H9 (cell line): Measurements from ENCODE around the gene RNF213. TPM values are rescaled to one million over a fixed set of nuclear protein-coding genes. Genes with fewer than 3 reads are reported as not detected.

ENCODE experiments used
- DNase-seq: peaks from one replicate; pipeline ENCODE4 v3.0.0-alpha.2; 2017
- H2AFZ ChIP-seq: one replicate; pipeline ENCODE4 v1.6.1; 2013; ENCODE audit warnings: mild to moderate bottlenecking, low read length, control low read depth, moderate library complexity
- H2AK5ac ChIP-seq: 2 replicates; pipeline ENCODE4 v1.6.1; 2013; ENCODE audit warnings: low read length, control low read depth, mixed read lengths; ENCODE audit not compliant: insufficient read length
- H2BK120ac ChIP-seq: one replicate; pipeline ENCODE4 v1.6.1; 2013; ENCODE audit warnings: low read depth, mild to moderate bottlenecking, low read length, control low read depth, inconsistent platforms; ENCODE audit not compliant: poor library complexity, severe bottlenecking
- H2BK12ac ChIP-seq: 2 replicates; pipeline ENCODE4 v1.6.1; 2013; ENCODE audit warnings: low read length, control low read depth, mixed read lengths, low read depth; ENCODE audit not compliant: insufficient read length
- H2BK15ac ChIP-seq: 2 replicates; pipeline ENCODE4 v1.6.1; 2013; ENCODE audit warnings: low read depth, low read length, control low read depth
- H2BK20ac ChIP-seq: one replicate; pipeline ENCODE4 v1.6.1; 2013; ENCODE audit warnings: low read depth, mild to moderate bottlenecking, low read length, control low read depth, inconsistent platforms; ENCODE audit not compliant: poor library complexity, severe bottlenecking
- H2BK5ac ChIP-seq: 2 replicates; pipeline ENCODE4 v1.6.1; 2013; ENCODE audit warnings: low read length, control low read depth, mixed read lengths; ENCODE audit not compliant: insufficient read length
- H3K14ac ChIP-seq: 2 replicates; pipeline ENCODE4 v1.6.1; 2013; ENCODE audit warnings: low read length, control low read depth; ENCODE audit not compliant: insufficient read depth
- H3K18ac ChIP-seq: 2 replicates; pipeline ENCODE4 v1.6.1; 2013; ENCODE audit warnings: low read depth, mild to moderate bottlenecking, mixed read lengths, low read length, control low read depth; ENCODE audit not compliant: insufficient read length
- H3K23ac ChIP-seq: 2 replicates; pipeline ENCODE4 v1.6.1; 2013; ENCODE audit warnings: low read length, control low read depth, mixed read lengths, low read depth; ENCODE audit not compliant: insufficient read length
- H3K23me2 ChIP-seq: 2 replicates; pipeline ENCODE4 v1.6.1; 2013; ENCODE audit warnings: low read depth, mild to moderate bottlenecking, mixed read lengths, low read length, control low read depth; ENCODE audit not compliant: insufficient read length, poor library complexity, severe bottlenecking
- H3K27ac ChIP-seq: 2 replicates; pipeline ENCODE4 v1.5.1; 2013; ENCODE audit warnings: low read length, control low read depth, mixed read lengths, low read depth; ENCODE audit not compliant: insufficient read length
- H3K27me3 ChIP-seq: 2 replicates; pipeline ENCODE4 v1.6.1; 2013; ENCODE audit warnings: low read length, control low read depth, inconsistent platforms; ENCODE audit not compliant: insufficient read depth
- H3K4ac ChIP-seq: 2 replicates; pipeline ENCODE4 v1.6.1; 2013; ENCODE audit warnings: low read depth, mild to moderate bottlenecking, control low read depth, inconsistent platforms, low read length, moderate library complexity
- H3K4me1 ChIP-seq: 2 replicates; pipeline ENCODE4 v1.6.1; 2013; ENCODE audit warnings: low read length, control low read depth, inconsistent platforms; ENCODE audit not compliant: insufficient read depth
- H3K4me2 ChIP-seq: 2 replicates; pipeline ENCODE4 v1.6.1; 2013; ENCODE audit warnings: low read length, control low read depth, mixed read lengths; ENCODE audit not compliant: insufficient read length, insufficient read depth
- H3K56ac ChIP-seq: 2 replicates; pipeline ENCODE4 v1.6.1; 2013; ENCODE audit warnings: low read depth, mild to moderate bottlenecking, mixed read lengths, low read length, control low read depth; ENCODE audit not compliant: insufficient read length
- H3K79me1 ChIP-seq: 2 replicates; pipeline ENCODE4 v1.6.1; 2013; ENCODE audit warnings: low read depth, mild to moderate bottlenecking, moderate library complexity, low read length, control low read depth, inconsistent platforms; ENCODE audit not compliant: insufficient read depth, poor library complexity, severe bottlenecking
- H3K79me2 ChIP-seq: 2 replicates; pipeline ENCODE4 v1.6.1; 2013; ENCODE audit warnings: low read length, control low read depth, inconsistent platforms; ENCODE audit not compliant: insufficient read depth
- H3K9ac ChIP-seq: 2 replicates; pipeline ENCODE4 v1.6.1; 2013; ENCODE audit warnings: low read length, control low read depth, mixed read lengths; ENCODE audit not compliant: insufficient read length; ENCODE audit errors: extremely low read depth
- H3K9me3 ChIP-seq: one replicate; pipeline ENCODE4 v1.6.1; 2013; ENCODE audit warnings: low read depth, low read length, inconsistent platforms; ENCODE audit not compliant: control insufficient read depth
- H3T11ph ChIP-seq: one replicate; pipeline ENCODE4 v1.6.1; 2013; ENCODE audit warnings: mild to moderate bottlenecking, low read length, control low read depth, inconsistent platforms
- H4K20me1 ChIP-seq: one replicate; pipeline ENCODE4 v1.6.1; 2013; ENCODE audit not compliant: control insufficient read depth, insufficient read length, insufficient read depth
- H4K5ac ChIP-seq: 2 replicates; pipeline ENCODE4 v1.6.1; 2013; ENCODE audit warnings: low read depth, mild to moderate bottlenecking, mixed read lengths, low read length, control low read depth; ENCODE audit not compliant: insufficient read length
- H4K8ac ChIP-seq: replicated peaks from 2 replicates; pipeline ENCODE4 v1.6.1; 2013; ENCODE audit warnings: low read length, control low read depth, mixed read lengths, low read depth; ENCODE audit not compliant: insufficient read length
- H4K91ac ChIP-seq: 2 replicates; pipeline ENCODE4 v1.6.1; 2013; ENCODE audit warnings: low read depth, mild to moderate bottlenecking, moderate library complexity, mixed read lengths, low read length, control low read depth; ENCODE audit not compliant: insufficient read length
- H3K27ac Mint-ChIP-seq, 3 experiments: 2 replicates in 2 of 3; 3 replicates in 1 of 3; pipeline ENCODE4 v1.8.0; 2020 to 2021; ENCODE audit warnings: mixed read lengths in 3 of 3, mild to moderate bottlenecking in 1 of 3, moderate library complexity in 1 of 3
- H3K27me3 Mint-ChIP-seq: 2 replicates; pipeline ENCODE4 v1.8.0; 2021; ENCODE audit warnings: low read depth, mild to moderate bottlenecking, moderate library complexity, mixed read lengths
- H3K36me3 Mint-ChIP-seq, 3 experiments: 2 replicates in 2 of 3; 3 replicates in 1 of 3; pipeline ENCODE4 v1.8.0; 2020 to 2021; ENCODE audit warnings: low read depth in 3 of 3, mixed read lengths in 3 of 3; ENCODE audit not compliant: insufficient read depth in 1 of 3
- H3K4me1 Mint-ChIP-seq, 2 experiments: 2 replicates each; pipeline ENCODE4 v1.8.0; 2020; ENCODE audit warnings: mixed read lengths in 2 of 2
- H3K4me3 Mint-ChIP-seq, 2 experiments: 2 replicates in 1 of 2; 3 replicates in 1 of 2; pipeline ENCODE4 v1.8.0; 2020 to 2021; ENCODE audit warnings: mild to moderate bottlenecking in 2 of 2, mixed read lengths in 2 of 2, moderate library complexity in 1 of 2
- H3K9me3 Mint-ChIP-seq, 2 experiments: 2 replicates in 1 of 2; 3 replicates in 1 of 2; pipeline ENCODE4 v1.8.0; 2020; ENCODE audit warnings: mild to moderate bottlenecking in 2 of 2, mixed read lengths in 2 of 2, moderate library complexity in 1 of 2
- CTCF ChIP-seq: fragments of 200-600 bp; sonication (generic); conservative IDR thresholded peaks from 3 replicates; pipeline ENCODE4 v1.8.0; 2021; ENCODE audit warnings: antibody characterized with exemption, mild to moderate bottlenecking
- WGBS: extraction: QIAGEN DNeasy Blood & Tissue Kit; methylation state at CpG from one replicate; pipeline ENCODE4 v1.1.7; 2013; ENCODE audit warnings: missing lambda C conversion rate, low lambda C conversion rate, mixed read lengths; ENCODE audit not compliant: insufficient read length; ENCODE audit errors: extremely low coverage; 5-methylcytosine and 5-hydroxymethylcytosine counted together
- total RNA-seq: library from RNA; stranded (reverse); gene quantifications from 2 replicates; pipeline ENCODE4 v1.2.1, GENCODE V29; 2021

RNF213 gene
- total RNA-seq, 1 experiment from 2014 or later: 34.3 TPM

- H3K4ac ChIP-seq: no peak overlapping the region
- no peak overlapping the region for H3K9ac ChIP-seq
- no peak overlapping the region for H3T11ph ChIP-seq
- H3K23ac ChIP-seq: no peak overlapping the region
- H4K20me1 ChIP-seq: no peaks in the 10 kb centered on the region
- Mint-ChIP-seq H3K4me3 (no peak overlapping the region), H3K9me3 (no peaks in the 10 kb centered on the region), H3K27ac (peak overlapping the region in 2 of 3 experiments; percentile 11 to 56; a peak in 3 of 7 replicates), H3K4me1 (no peaks in the 10 kb centered on the region), H3K27me3 (no peaks in the 10 kb centered on the region; the same call in 1 of the 2 replicates), H3K36me3 (peaks cover 10 to 42% (median 24%) of the 10 kb centered on the region in 3 experiments)
- H2BK12ac ChIP-seq: no peak overlapping the region
- H3K4me2 ChIP-seq: no peak overlapping the region
- H4K91ac ChIP-seq: no peak overlapping the region
- no peaks in the 10 kb centered on the region for H3K79me2 ChIP-seq
- H3K27me3 ChIP-seq: no peaks in the 10 kb centered on the region
- no peak overlapping the region for H3K18ac ChIP-seq
- H3K14ac ChIP-seq: no peak overlapping the region
- no peak overlapping the region for H4K5ac ChIP-seq
- DNase-seq: no peak
- H2AK5ac ChIP-seq: no peak overlapping the region
- no peaks in the 10 kb centered on the region for H3K9me3 ChIP-seq
- no peaks in the 10 kb centered on the region for H3K23me2 ChIP-seq
- WGBS: no CpG with 5 or more reads among the region's 22 CpGs
- no peaks in the 10 kb centered on the region for H3K4me1 ChIP-seq
- H2BK15ac ChIP-seq: no peak overlapping the region
- no peak overlapping the region for H2BK5ac ChIP-seq
- no peaks in the 10 kb centered on the region for H3K79me1 ChIP-seq
- H2BK20ac ChIP-seq: no peak overlapping the region
- no peak overlapping the region for H4K8ac ChIP-seq
- no peak overlapping the region for H3K56ac ChIP-seq
- H2AFZ ChIP-seq: no peak overlapping the region
- no peak for TF ChIP-seq CTCF
- H3K27ac ChIP-seq: no peak overlapping the region
- H2BK120ac ChIP-seq: no peak overlapping the region
These were observed 15.7 kb upstream of the RNF213 start for GRCh38 chr17:80244871-80245509.
